GM21786 (cell line): ENCODE results near the gene RBM42.
"Not testable (repeated sequence)": the region's sequence is repeated elsewhere in the genome, so short reads cannot be mapped to it uniquely, and the experiment has no call there.

Experiments
- ATAC-seq: cut with Tn5 transposase; IDR thresholded peaks from one replicate; pipeline ENCODE4 v1.9.1; 2021; ENCODE audit not compliant: unreplicated experiment

The RBM42 gene

DNA sequence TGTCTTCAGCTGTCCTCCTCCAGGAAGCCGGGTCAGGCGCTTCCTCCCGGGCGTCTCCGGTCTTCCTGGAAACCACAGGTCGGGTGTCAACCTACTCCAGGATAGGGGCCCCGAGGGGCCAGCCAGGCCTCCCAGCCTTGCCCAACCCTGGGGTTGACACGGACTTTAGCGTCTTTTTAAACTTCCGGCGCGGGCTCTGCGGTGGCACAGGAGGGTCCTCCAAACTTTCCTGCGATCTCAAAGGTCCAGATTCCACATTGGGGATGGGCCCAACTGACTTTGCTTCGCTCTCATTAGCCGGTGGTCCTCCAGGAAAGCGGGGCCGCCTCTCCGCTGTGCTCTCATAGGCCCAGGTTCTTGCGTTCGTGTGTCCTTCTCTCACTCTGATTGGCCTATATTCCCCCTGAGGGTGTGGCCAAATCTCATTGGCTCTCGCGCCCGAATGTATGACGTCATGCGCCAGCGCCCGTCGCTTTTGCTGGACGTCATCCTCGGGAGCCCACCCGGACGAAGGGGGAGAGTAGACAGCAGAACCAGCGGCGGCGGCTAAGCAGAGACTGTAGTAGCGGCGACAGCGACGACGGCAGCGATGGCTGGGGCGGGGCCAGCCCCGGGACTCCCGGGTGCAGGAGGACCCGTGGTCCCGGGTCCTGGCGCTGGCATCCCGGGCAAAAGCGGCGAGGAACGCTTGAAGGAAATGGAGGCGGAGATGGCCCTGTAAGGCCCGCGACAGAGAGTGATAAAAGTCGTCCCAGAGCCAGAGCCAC lies at the start of gene RBM42:
RBM42 (plus strand) TSS at position 472 of the 767 bp plus-strand sequence; CDS start at position 590, 118 bp downstream.
- ATAC-seq, result peak; percentile 94

GRCh38 chr19:35582760-35583159 lies 46.1 kb upstream of the RBM42 start:
- ATAC-seq, result no peak

DNA sequence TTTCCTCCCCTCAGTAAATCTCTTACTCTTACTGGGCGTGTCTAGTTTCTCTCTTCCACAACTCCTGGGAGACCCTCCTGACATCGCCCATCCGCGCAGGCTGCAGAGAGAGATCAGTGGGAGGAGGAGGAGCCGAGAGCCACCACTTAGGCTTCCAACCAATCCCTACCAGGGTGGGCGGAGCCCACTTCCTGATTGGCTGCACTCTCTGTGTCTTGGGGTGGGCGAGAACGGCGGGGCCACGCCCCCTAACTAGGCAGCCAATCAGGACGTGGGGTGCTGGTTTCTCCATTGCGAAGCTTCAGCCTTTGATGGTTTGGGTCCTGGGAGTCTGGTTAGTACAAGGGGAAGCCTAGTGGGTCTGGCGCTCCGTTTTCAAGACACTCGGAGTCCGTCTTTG lies 43.0 kb upstream of the RBM42 start, which contains the start of gene PMIS2:
PMIS2 (plus strand) TSS at position 326 of the 400 bp plus-strand sequence. CDS start 87 bp downstream, outside the sequence.
- no peak for ATAC-seq

- no peak for ATAC-seq
These were observed 41.5 kb upstream of the RBM42 start for GRCh38 chr19:35587321-35587720.

DNA sequence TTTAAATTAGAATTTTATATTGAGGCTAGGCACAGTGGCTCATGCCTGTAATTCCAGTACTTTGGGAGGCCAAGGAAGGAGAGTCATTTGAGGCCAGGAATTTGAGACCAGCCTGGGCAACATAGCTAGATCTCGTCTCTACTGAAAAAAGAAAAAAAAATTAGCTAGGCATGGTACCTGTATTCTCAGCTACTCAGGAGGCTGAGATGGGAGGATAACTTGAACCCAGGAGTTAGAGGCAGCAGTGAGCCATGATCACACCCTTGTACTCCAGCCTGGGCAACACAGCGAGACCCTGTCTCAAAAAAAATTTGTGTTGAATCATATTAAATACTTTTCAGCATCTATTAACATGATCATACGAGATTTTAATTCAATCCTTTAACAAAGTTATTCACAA lies 38.0 kb upstream of the RBM42 start:
- no peak for ATAC-seq

DNA sequence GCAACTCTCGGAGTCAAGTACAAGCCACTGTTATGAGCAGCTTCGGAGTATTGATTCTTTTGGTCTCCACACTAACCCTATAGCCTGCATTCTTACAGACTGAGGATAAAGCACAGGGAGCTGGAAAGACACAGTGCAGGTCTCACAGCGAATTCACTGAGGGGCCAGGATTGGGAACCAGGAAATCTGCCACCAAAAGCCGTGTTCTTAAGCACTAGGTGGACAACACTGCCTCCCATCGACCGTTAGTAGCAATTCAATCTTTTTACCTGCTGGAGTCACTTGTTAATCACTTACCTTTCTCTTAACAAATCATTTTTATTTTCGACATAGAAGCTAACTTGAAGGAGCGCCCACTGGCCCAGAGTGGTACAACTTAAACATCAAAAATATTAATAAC lies 36.6 kb upstream of the RBM42 start:
- ATAC-seq, result no peak

DNA sequence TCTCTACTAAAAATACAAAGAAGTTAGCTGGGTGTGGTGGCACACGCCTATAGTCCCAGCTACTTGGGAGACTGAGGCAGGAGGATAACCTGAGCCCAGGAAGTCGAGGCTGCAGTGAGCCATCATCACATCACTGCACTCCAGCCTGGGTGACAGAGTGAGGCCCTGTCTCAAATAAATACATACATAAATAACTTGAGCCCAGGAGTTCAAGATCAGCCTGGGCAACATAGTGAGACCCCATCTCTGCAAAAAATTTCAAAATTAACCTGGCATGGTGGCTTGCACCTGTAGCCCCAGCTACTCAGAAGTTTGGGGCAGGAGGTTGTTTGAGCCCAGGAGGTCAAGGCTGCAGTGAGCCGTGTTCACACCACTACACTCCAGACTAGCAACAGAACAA lies 33.8 kb upstream of the RBM42 start:
- not testable (repeated sequence) for ATAC-seq

- ATAC-seq, result no peak
These were observed 32.9 kb upstream of the RBM42 start for GRCh38 chr19:35595928-35596327.

- ATAC-seq, result peak; percentile 53
These were observed 32.4 kb upstream of the RBM42 start for GRCh38 chr19:35596366-35596999.

GRCh38 chr19:35601971-35602370 lies 26.9 kb upstream of the RBM42 start:
- no peak for ATAC-seq

DNA sequence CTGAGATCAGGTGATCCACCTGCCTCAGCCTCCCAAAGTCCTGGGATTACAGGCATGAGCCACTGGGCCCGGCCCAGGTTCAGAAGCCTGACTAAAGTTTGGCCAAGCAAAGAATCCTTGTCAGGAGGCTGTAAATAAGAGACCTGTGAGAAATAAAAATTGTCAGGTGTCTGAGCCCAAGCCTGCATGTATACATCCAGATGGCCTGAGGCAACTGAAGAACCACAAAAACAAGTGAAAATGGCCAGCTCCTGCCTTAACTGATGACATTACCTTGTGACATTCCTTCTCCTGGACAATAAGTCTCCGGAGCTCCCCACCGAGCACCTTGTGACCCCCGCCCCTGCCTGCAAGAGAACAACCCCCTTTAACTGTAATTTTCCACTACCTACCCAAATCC lies 24.4 kb upstream of the RBM42 start:
- not testable (repeated sequence) for ATAC-seq

DNA sequence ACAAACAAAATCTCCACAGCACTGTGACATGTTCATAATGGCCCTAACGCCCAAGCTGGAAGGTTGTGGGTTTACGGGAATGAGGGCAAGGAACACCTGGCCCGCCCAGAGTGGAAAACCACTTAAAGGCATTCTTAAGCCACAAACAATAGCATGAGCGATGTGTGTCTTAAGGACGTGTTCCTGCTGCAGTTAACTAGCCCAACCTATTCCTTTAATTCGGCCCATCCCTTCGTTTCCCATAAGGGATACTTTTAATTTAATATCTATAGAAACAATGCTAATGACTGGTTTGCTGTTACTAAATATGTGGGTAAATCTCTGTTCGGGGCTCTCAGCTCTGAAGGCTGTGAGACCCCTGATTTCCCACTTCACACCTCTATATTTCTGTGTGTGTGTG lies 21.7 kb upstream of the RBM42 start:
- not testable (repeated sequence) for ATAC-seq

DNA sequence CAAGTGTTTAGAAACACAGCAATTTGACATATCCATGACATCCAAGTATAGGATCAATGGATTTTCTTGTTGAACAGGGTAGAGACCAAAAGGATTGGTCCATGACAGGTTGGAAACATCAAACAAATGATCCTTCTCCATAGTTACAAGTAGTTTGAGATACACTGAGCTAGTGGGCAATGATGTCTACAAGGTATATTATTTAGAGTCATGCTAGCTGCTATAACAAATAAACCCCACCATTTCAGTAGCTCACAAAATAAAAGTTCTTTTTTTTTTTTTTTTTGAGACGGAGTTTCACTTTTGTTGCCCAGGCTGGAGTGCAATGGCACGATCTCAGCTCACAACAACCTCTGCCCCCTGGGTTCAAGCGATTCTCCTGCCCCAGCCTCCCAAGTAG lies 21.2 kb upstream of the RBM42 start:
- no peak for ATAC-seq

GRCh38 chr19:35608251-35608650 lies 20.6 kb upstream of the RBM42 start:
- no peak for ATAC-seq

DNA sequence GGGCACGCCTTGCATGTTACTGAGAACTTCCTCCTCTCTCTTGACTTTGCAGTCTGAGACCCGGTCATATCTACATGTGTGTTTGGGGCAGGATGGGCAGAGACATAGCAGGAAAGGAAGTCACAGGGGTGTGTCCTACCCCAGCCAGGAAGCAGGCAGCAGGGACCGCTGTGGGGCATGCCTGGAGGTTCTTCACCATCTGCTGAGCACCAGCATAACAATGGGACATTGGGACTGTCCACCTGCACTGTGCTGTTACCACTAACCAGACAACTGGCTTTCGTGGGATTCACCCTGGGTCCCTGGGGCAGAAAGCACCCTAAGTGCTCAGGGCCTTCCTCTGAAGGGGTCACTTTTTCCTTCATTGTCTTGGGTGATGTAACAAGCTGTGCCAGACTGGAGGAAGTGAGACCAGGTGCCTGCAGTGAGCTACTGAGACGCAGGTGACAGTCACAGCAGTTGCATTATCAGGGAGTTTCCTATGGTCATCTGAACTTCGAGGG lies 18.9 kb upstream of the RBM42 start:
- no peak for ATAC-seq

GRCh38 chr19:35612224-35612558 lies 16.6 kb upstream of the RBM42 start:
- ATAC-seq, result no peak

DNA sequence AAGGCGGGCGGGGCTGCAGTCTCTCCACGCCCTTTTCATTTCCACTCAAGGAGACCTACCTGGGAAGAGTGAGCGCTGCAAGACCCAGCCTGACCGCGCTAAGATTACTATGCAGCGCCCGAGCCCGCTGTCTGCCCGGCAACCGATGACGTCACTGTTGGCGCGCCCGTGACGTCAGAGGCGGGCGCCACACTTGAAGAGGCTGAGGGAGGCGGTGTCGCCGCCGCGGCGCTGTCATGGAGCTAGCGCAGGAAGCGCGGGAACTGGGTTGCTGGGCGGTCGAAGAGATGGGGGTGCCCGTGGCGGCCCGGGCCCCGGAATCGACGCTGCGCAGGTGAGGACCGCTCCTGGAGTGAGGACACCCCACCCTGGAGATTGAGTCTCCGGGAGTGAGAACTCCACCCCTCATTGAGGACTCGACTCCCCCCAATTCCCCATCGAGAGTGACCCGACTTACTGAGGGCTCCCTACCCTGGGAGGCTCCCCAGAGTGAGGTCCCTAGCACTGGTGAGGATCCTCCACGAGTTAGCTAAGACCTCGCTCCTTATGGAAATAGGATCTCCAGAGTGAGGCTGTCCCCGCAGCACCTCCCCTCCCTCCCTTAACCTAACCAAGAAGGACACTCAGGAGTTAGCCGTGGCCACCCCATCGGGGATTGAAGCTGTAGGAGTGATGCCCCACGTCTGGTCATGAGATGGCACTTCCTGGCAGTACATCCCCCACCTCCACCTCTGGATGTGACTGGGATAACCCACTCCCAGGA lies 16.1 kb upstream of the RBM42 start, which contains the start of gene HAUS5:
HAUS5 (plus strand) TSS at position 177 of the 763 bp plus-strand sequence; CDS start at position 237, 60 bp downstream.
- ATAC-seq, result peak; percentile 67

DNA sequence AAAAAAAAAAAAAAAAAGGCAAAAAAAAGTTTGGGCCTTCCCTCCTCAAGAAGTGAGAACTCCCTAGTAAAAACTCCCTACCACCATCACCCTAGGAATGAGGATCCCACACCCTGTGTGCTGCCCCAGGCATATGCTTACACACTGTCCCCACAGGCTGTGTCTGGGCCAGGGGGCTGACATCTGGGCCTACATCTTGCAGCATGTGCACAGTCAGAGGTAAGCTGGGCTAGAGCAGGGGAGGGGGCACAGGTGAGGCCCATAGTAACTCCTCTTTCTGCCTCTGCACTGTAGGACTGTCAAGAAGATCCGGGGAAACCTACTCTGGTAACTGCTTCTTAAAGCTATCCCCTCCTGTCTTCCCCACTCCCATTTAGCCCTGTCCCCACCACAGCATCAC lies 15.3 kb upstream of the RBM42 start:
- ATAC-seq, result no peak

- ATAC-seq, result no peak
These were observed 13.8 kb upstream of the RBM42 start for GRCh38 chr19:35615036-35615435.

GRCh38 chr19:35618857-35619256 lies 10.0 kb upstream of the RBM42 start:
- no peak for ATAC-seq

DNA sequence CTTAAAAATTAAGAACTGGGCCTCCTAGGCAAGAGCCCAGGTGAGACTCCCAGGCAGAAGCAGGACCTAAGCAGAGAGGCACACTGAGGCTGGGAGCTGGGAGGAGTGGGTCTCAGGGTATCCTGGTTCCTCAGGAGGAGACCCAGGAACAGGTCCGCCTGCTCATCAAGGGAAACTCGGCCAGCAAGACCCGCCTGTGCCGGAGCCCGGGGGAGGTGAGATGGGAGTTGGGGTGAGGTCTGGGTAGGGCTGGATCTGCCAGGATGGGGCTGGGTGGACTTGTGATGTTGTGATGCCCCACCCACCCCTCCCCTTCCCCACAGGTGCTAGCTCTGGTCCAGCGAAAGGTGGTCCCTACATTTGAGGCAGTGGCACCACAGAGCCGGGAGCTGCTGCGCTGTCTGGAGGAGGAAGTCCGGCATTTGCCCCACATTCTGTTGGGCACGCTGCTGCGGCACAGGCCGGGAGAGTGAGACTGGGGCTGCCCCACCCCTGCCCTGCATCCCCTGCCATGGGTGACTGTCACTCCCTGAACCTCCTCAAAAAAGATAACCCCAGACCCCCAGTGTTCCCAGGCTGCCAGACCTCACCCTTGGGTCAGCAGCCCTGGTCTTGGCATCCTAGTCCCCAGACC lies 9.4 kb upstream of the RBM42 start:
- no peak for ATAC-seq
